ENCODE data around the gene FCHSD2. TPM values are rescaled to one million over a fixed set of nuclear protein-coding genes. Genes with fewer than 3 reads are reported as not detected.
A peak's percentile ranks its signal among the peaks of the same experiment; 100 is the strongest.

The FCHSD2 gene
- total and polyA plus RNA-seq, 2 of the 8 experiments (the other 6 are each of a cell fraction or from before 2014, with no cell fraction given), result 4.1 to 7.8 TPM

DNA sequence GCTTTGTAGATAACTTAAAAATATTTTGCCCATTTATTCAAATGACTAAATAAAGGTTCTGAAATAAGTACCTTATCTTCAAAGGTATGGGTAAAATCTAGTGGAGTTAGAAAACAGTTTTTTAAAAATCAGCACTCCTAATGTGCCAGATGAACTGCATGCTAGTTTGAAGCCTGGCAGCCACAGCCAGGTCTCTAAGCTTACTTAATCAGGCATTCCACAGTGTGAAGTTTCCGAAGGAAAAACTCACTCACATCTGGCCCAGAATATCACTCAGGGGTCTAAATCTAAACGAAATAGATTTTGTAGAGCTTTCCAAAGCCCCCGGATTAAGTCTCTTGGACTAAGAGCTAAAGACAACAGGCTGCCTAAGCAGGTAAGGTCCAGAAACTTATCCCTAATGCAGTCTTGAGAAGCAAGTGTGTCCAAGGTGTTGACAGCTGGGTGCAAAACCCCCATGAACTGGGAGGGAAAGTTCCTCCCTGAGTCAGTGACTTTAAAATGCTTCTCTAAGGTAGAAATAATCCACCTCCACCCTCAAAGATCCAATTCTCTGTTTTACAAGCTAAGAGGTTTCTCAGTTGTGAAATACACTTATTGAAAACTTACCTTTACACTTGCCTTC is 157.6 kb downstream of the FCHSD2 start:
- ChIA-PET CTCF (ENCODE audit: partially characterized antibody) (interaction anchor here (0.5 to 1.5 kb wide), 4 partner anchors 10 to 1017 kb away, joined by 3 to 6 read pairs (median 3); no protein-coding TSS in a partner anchor), POLR2A (ENCODE audit: partially characterized antibody) (interaction anchor here (0.8 kb wide), 1 partner anchor 153 kb away, joined by 3 read pairs; no protein-coding TSS in a partner anchor)
- no peak overlapping the region for H2BK12ac ChIP-seq (ENCODE audit: low read depth, low read length)
- no peak overlapping the region for H3K4ac ChIP-seq (replicated peaks; ENCODE audit: insufficient read length, low read depth, low read length)
- H3K27me3 ChIP-seq (replicated peaks in 1 of 4; ENCODE audit: control insufficient read depth in 3 of 4, extremely low read depth in 1 of 4, insufficient read depth in 3 of 4, low read length in 3 of 4), result no peaks in the 10 kb centered on the region
- H3K9me3 ChIP-seq (ENCODE audit: insufficient read depth in 2 of 2, low read depth in 1 of 2, low read length in 1 of 2), result no peaks in the 10 kb centered on the region
- no peaks in the 10 kb centered on the region for H3K79me1 ChIP-seq (ENCODE audit: low read depth, low read length)
- no peak overlapping the region for H3K23ac ChIP-seq (ENCODE audit: insufficient read length)
- WGBS, 2 experiments (ENCODE audit: extremely low coverage in 1 of 2, insufficient coverage in 1 of 2, insufficient read length in 1 of 2, insufficient replicate concordance in 2 of 2, low coverage in 1 of 2, low lambda C conversion rate in 2 of 2, missing lambda C conversion rate in 1 of 2), result 75% methylated on average over 3 of the region's 3 CpGs; no CpG with 5 or more reads in 1 of the 2 experiments
- no peak overlapping the region for H2AK5ac ChIP-seq (ENCODE audit: low read depth, low read length)
- H2BK5ac ChIP-seq (ENCODE audit: low read depth, low read length), result no peak overlapping the region
- no peak overlapping the region for H2BK20ac ChIP-seq (ENCODE audit: low read length)
- no peaks in the 10 kb centered on the region for H3K79me2 ChIP-seq (ENCODE audit: control insufficient read depth in 1 of 2, insufficient read depth in 2 of 2, low read length in 2 of 2)
- no peak overlapping the region for H3K18ac ChIP-seq (ENCODE audit: extremely low read depth, low read length)
- H4K91ac ChIP-seq (replicated peaks; ENCODE audit: insufficient read length, low read length), result no peak overlapping the region
- peaks cover 0 to 2% (median 0%) of the 10 kb centered on the region in 4 experiments; a peak in 1 of 7 replicates for H3K4me1 ChIP-seq (replicated peaks in 1 of 4; ENCODE audit: control insufficient read depth in 3 of 4, insufficient read depth in 4 of 4, low read length in 3 of 4)
- H3K23me2 ChIP-seq (ENCODE audit: low read depth, low read length), result no peaks in the 10 kb centered on the region
- H4K20me1 ChIP-seq (replicated peaks in 1 of 2; ENCODE audit: control insufficient read depth in 1 of 2, insufficient read depth in 2 of 2, low read length in 2 of 2), result no peaks in the 10 kb centered on the region
- no peak overlapping the region for H2BK120ac ChIP-seq (replicated peaks; ENCODE audit: low read depth, low read length)
- no peak overlapping the region for H2AFZ ChIP-seq (ENCODE audit: low read length)
- H4K8ac ChIP-seq (ENCODE audit: extremely low read depth, insufficient read depth, low read length), result no peak overlapping the region
- TF ChIP-seq ASH2L (IDR thresholded peaks at IDR 0.05; ENCODE audit: low read length), result no peak
- no peak for TF ChIP-seq CHD1 (IDR thresholded peaks at IDR 0.05; ENCODE audit: low read depth, low read length)
- no peak for TF ChIP-seq TCF12 (IDR thresholded peaks at IDR 0.05; ENCODE audit: low read depth, low read length)
- TF ChIP-seq EGR1 (IDR thresholded peaks at IDR 0.05; ENCODE audit: borderline replicate concordance, low read depth, low read length), result no peak
- no peak for TF ChIP-seq GABPA (IDR thresholded peaks at IDR 0.05; ENCODE audit: borderline replicate concordance, insufficient read depth, low read length)
- TF ChIP-seq TAF1 (IDR thresholded peaks at IDR 0.05; ENCODE audit: low read depth, low read length), result no peak
- TF ChIP-seq, protein P1, sequence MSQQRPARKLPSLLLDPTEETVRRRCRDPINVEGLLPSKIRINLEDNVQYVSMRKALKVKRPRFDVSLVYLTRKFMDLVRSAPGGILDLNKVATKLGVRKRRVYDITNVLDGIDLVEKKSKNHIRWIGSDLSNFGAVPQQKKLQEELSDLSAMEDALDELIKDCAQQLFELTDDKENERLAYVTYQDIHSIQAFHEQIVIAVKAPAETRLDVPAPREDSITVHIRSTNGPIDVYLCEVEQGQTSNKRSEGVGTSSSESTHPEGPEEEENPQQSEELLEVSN (IDR thresholded peaks at IDR 0.05), result no peak
- TF ChIP-seq CEBPB (IDR thresholded peaks at IDR 0.05; ENCODE audit: low read depth, low read length), result no peak
- TF ChIP-seq SUZ12 (IDR thresholded peaks at IDR 0.05; ENCODE audit: low read length), result no peak
- no peak overlapping the region for H3K56ac ChIP-seq (replicated peaks; ENCODE audit: insufficient read length, low read depth, low read length)
- no peak overlapping the region for H3K27ac ChIP-seq (ENCODE audit: low read depth, low read length)
- H4K5ac ChIP-seq (ENCODE audit: insufficient read length, low read depth, low read length), result no peak overlapping the region
- no peak overlapping the region for H3K14ac ChIP-seq (ENCODE audit: insufficient read length)
- DNase-seq (ENCODE audit: low read depth in 1 of 2, low spot score in 2 of 2) (no peak), FAIRE-seq (peak; percentile 7)
- H3K9ac ChIP-seq (replicated peaks in 1 of 4; ENCODE audit: extremely low read depth in 1 of 4, low read depth in 3 of 4, low read length in 3 of 4), result no peak overlapping the region
- no peak overlapping the region for H3K4me2 ChIP-seq (ENCODE audit: insufficient read depth in 1 of 2, low read depth in 2 of 2, low read length in 2 of 2)
- no peak overlapping the region for H2BK15ac ChIP-seq (ENCODE audit: low read length)
- no peaks in the 10 kb centered on the region for H3K36me3 ChIP-seq (ENCODE audit: control insufficient read depth in 2 of 4, insufficient read depth in 4 of 4, low read length in 3 of 4)
- no peak overlapping the region for H3K4me3 ChIP-seq (ENCODE audit: extremely low read depth in 1 of 4, insufficient read depth in 2 of 4, low read depth in 3 of 4, low read length in 4 of 4)
